Endothelial cell of umbilical vein (primary cell): ENCODE measurements around the gene TBC1D14. TPM values are rescaled to one million over a fixed set of nuclear protein-coding genes. Genes with fewer than 3 reads are reported as not detected.

ENCODE experiments used
- BruUV-seq: library from RNA; stranded (reverse); fragments of 400-500 nt; replicated peaks from 2 replicates; lab custom pipeline; 2021; lab: Mats Ljungman, UMichigan
- CTCF ChIA-PET: fragments of 300-600, 350-600 bp; sonication (Branson Sonifier 250); formaldehyde crosslinking; loops from one replicate; lab custom pipeline; 2021; ENCODE audit warnings: antibody characterized with exemption, inconsistent platforms; lab: Charles Lee
- POLR2A ChIA-PET: fragments of 300-600, 350-600 bp; sonication (Branson Sonifier 250); formaldehyde crosslinking; loops from one replicate; lab custom pipeline; 2021; ENCODE audit warnings: antibody characterized with exemption, inconsistent platforms; lab: Charles Lee
- DNase-seq: peaks from one replicate; pipeline ENCODE4 v3.0.0-alpha.2; 2011; ENCODE audit warnings: low read depth, low spot score
- FAIRE-seq: peaks from 2 replicates; lab custom pipeline; 2011; peaks lifted over from hg19 to GRCh38; lab: Jason Lieb, UNC
- H2AFZ ChIP-seq: 2 replicates; pipeline ENCODE4 v1.6.0; 2012; ENCODE audit warnings: low read depth, low read length, control low read depth, inconsistent platforms
- H3K27ac ChIP-seq: 2 replicates; pipeline ENCODE4 v1.5.1; 2011; ENCODE audit warnings: low read depth, mild to moderate bottlenecking, control low read depth, low read length, moderate library complexity; ENCODE audit not compliant: insufficient read depth
- H3K27me3 ChIP-seq, 2 experiments: 2 replicates each; pipeline versions ENCODE4 v1.6.0 to v1.6.1; 2011; ENCODE audit warnings: low read length in 2 of 2, mixed read lengths in 1 of 2; ENCODE audit not compliant: control insufficient read depth in 2 of 2, insufficient read depth in 2 of 2
- H3K36me3 ChIP-seq, 2 experiments: 2 replicates in 1 of 2; 3 replicates in 1 of 2; pipeline ENCODE4 v1.5.1; 2011; ENCODE audit warnings: low read length in 2 of 2, mild to moderate bottlenecking in 1 of 2, moderate library complexity in 1 of 2; ENCODE audit not compliant: control insufficient read depth in 2 of 2, insufficient read depth in 2 of 2; ENCODE audit errors: extremely low read depth in 1 of 2
- H3K4me1 ChIP-seq: 3 replicates; pipeline ENCODE4 v1.5.1; 2011; ENCODE audit warnings: mild to moderate bottlenecking, low read length; ENCODE audit not compliant: control insufficient read depth, insufficient read depth; ENCODE audit errors: extremely low read depth
- H3K4me2 ChIP-seq: 2 replicates; pipeline ENCODE4 v1.6.1; 2011; ENCODE audit warnings: low read length, control low read depth, mixed read lengths; ENCODE audit not compliant: insufficient read depth
- H3K4me3 ChIP-seq, 3 experiments: fragments of 200-600 bp in 1 of 3; sonication (generic), shearing (Covaris generic) in 1 of 3; replicated peaks in 1 of 3; 2 replicates each; pipeline ENCODE4 v1.5.1; 2011 to 2016; ENCODE audit warnings: control low read depth in 3 of 3, low read length in 3 of 3, mild to moderate bottlenecking in 2 of 3, inconsistent platforms in 1 of 3, low read depth in 1 of 3, moderate library complexity in 1 of 3; ENCODE audit not compliant: insufficient read depth in 1 of 3
- H3K79me2 ChIP-seq: 2 replicates; pipeline ENCODE4 v1.6.0; 2012; ENCODE audit warnings: low read length, inconsistent platforms; ENCODE audit not compliant: control insufficient read depth, insufficient read depth
- H3K9ac ChIP-seq: replicated peaks from 2 replicates; pipeline ENCODE3; 2011; ENCODE audit warnings: low read length, control low read depth; ENCODE audit not compliant: insufficient read depth; ENCODE audit errors: extremely low read depth
- H3K9me1 ChIP-seq: replicated peaks from 3 replicates; pipeline ENCODE4 v1.6.0; 2011; ENCODE audit warnings: mild to moderate bottlenecking, low read length; ENCODE audit not compliant: control insufficient read depth, insufficient read depth; ENCODE audit errors: extremely low read depth
- H3K9me3 ChIP-seq: replicated peaks from 2 replicates; pipeline ENCODE4 v1.5.1; 2012; ENCODE audit warnings: low read length, inconsistent platforms; ENCODE audit not compliant: control insufficient read depth, insufficient read depth
- H4K20me1 ChIP-seq: replicated peaks from 2 replicates; pipeline ENCODE3; 2011; ENCODE audit warnings: mild to moderate bottlenecking, low read length; ENCODE audit not compliant: control insufficient read depth, insufficient read depth; ENCODE audit errors: extremely low read depth
- CTCF ChIP-seq, 2 donors: IDR thresholded peaks; 1 replicate in 1 of 2; 2 replicates in 1 of 2; pipeline ENCODE4 v1.5.1; 2011; ENCODE audit warnings: low read length in 2 of 2, mild to moderate bottlenecking in 2 of 2, moderate library complexity in 2 of 2, control low read depth in 1 of 2, inconsistent platforms in 1 of 2, low read depth in 1 of 2; ENCODE audit not compliant: insufficient read depth in 1 of 2; ENCODE audit errors: extremely low read depth in 1 of 2
- EZH2 ChIP-seq: IDR thresholded peaks from 2 replicates; pipeline ENCODE4 v1.6.1; 2012; ENCODE audit warnings: borderline replicate concordance, low read depth, mild to moderate bottlenecking, moderate library complexity, low read length, inconsistent platforms; ENCODE audit not compliant: severe bottlenecking
- FOS ChIP-seq: IDR thresholded peaks from 2 replicates; pipeline ENCODE4 v1.6.1; 2011; ENCODE audit warnings: mild to moderate bottlenecking, low read length, moderate library complexity, borderline replicate concordance; ENCODE audit not compliant: insufficient read depth
- GATA2 ChIP-seq: IDR thresholded peaks from 2 replicates; pipeline ENCODE4 v1.7.0; 2011; ENCODE audit warnings: low read depth, mild to moderate bottlenecking, moderate library complexity, mixed read lengths, low read length; ENCODE audit not compliant: insufficient read length, insufficient read depth
- JUN ChIP-seq: IDR thresholded peaks from 2 replicates; pipeline ENCODE4 v1.6.1; 2011; ENCODE audit warnings: borderline replicate concordance, low read depth; ENCODE audit not compliant: insufficient read length, insufficient read depth
- MAX ChIP-seq: IDR thresholded peaks from 2 replicates; pipeline ENCODE4 v1.6.1; 2011; ENCODE audit not compliant: insufficient read depth, insufficient read length
- MYC ChIP-seq: IDR thresholded peaks from one replicate; pipeline ENCODE4 v1.6.1; 2011; ENCODE audit warnings: mild to moderate bottlenecking, low read depth, low read length
- POLR2A ChIP-seq: IDR thresholded peaks from 2 replicates; pipeline ENCODE4 v1.6.1; 2012; ENCODE audit warnings: low read depth, mild to moderate bottlenecking, control low read depth, low read length
- POLR2AphosphoS5 ChIP-seq: IDR thresholded peaks from 2 replicates; pipeline ENCODE4 v1.6.1; 2012; ENCODE audit warnings: low read depth, mild to moderate bottlenecking, control low read depth, low read length, moderate library complexity; ENCODE audit not compliant: insufficient read depth
- dilution Hi-C: fragments of 300-500 bp; cut with MboI; formaldehyde crosslinking; loops from one replicate; pipeline ENCODE4 v1.15.0; 2019; ENCODE audit warnings: low sequenced_read_pairs; ENCODE audit not compliant: extremely low pct_ligation_motif_present
- intact Hi-C: fragments of 100-400 bp; cut with micrococcal nuclease; formaldehyde crosslinking; loops from one replicate; pipeline ENCODE4 v1.10.0; 2022
- polyA plus RNA-seq, 4 experiments: library from polyadenylated mRNA; depleted of rRNA in 3 of 4; stranded (reverse) in 3 of 4; unstranded in 1 of 4; fragments of >200 nt; gene quantifications; 2 replicates each; pipeline versions ENCODE4 v1.2.1 to v1.2.3, GENCODE V29; 2011 to 2012; ENCODE audit warnings: missing spikeins in 1 of 4
- total RNA-seq: library from RNA; stranded (reverse); gene quantifications from 2 replicates; pipeline ENCODE4 v1.2.3, GENCODE V29; 2021

Gene TBC1D14
- total and polyA plus RNA-seq, 2 donors (not counting 3 experiments of a cell fraction or from before 2014, with no cell fraction given), result 23.7 to 24.8 TPM

GRCh38 chr4:6960628-6961412 is 51.2 kb downstream of the TBC1D14 start:
- Histone ChIP-seq H3K27ac (no peak overlapping the region), H3K4me2 (no peak overlapping the region), H3K36me3 (no peaks in the 10 kb centered on the region), H2AFZ (no peak overlapping the region), H3K9ac (no peak overlapping the region), H3K4me1 (peaks cover 7% of the 10 kb centered on the region), H3K79me2 (no peaks in the 10 kb centered on the region), H3K9me3 (no peaks in the 10 kb centered on the region), H3K27me3 (no peaks in the 10 kb centered on the region), H3K4me3 (no peak overlapping the region), H3K9me1 (no peaks in the 10 kb centered on the region), H4K20me1 (no peaks in the 10 kb centered on the region)
- ChIA-PET POLR2A (interaction anchor here (0.6 kb wide), 1 partner anchor 934 kb away, joined by 3 read pairs; no protein-coding TSS in a partner anchor), CTCF (interaction anchor here (0.6 to 1.1 kb wide), 3 partner anchors 12 to 110 kb away, joined by 3 to 7 read pairs (median 3); no protein-coding TSS in a partner anchor)
- TF ChIP-seq EZH2, result no peak
- TF ChIP-seq POLR2AphosphoS5, result no peak
- TF ChIP-seq MYC, result no peak
- no peak for TF ChIP-seq POLR2A
- no peak for TF ChIP-seq JUN
- no peak for TF ChIP-seq MAX
- no peak for TF ChIP-seq CTCF (IDR thresholded peaks at IDR 0.05; ENCODE audit: extremely low read depth in 1 of 2, insufficient read depth in 1 of 2, low read depth in 1 of 2, low read length in 2 of 2)
- no peak for TF ChIP-seq GATA2
- no peak for TF ChIP-seq FOS
- no TSS peak for BruUV-seq
- dilution Hi-C loops (no loop called here), intact Hi-C loops (no loop called here)
- DNase-seq (no peak), FAIRE-seq (no peak)
